IPS-20b (cell line): ENCODE results near the gene SH2D6.

Experiments
- H3K27ac ChIP-seq: one replicate; pipeline ENCODE4 v1.5.1; 2013; ENCODE audit warnings: low read length
- H3K27me3 ChIP-seq: 2 replicates; pipeline ENCODE4 v1.6.1; 2013; ENCODE audit warnings: mild to moderate bottlenecking, low read length, inconsistent platforms; ENCODE audit not compliant: insufficient read depth
- H3K36me3 ChIP-seq: 2 replicates; pipeline ENCODE4 v1.6.1; 2013; ENCODE audit warnings: low read depth, mild to moderate bottlenecking, inconsistent platforms, low read length, moderate library complexity; ENCODE audit not compliant: insufficient read depth
- H3K4me1 ChIP-seq: 2 replicates; pipeline ENCODE4 v1.6.1; 2013; ENCODE audit warnings: mild to moderate bottlenecking, control low read depth, inconsistent platforms, low read length, moderate library complexity; ENCODE audit not compliant: insufficient read depth
- H3K4me3 ChIP-seq: 2 replicates; pipeline ENCODE4 v1.5.1; 2013; ENCODE audit warnings: mild to moderate bottlenecking, low read length, inconsistent platforms
- H3K9ac ChIP-seq: 2 replicates; pipeline ENCODE4 v1.6.1; 2013; ENCODE audit warnings: low read depth, mild to moderate bottlenecking, inconsistent platforms, low read length, moderate library complexity
- H3K9me3 ChIP-seq: 2 replicates; pipeline ENCODE4 v1.6.1; 2013; ENCODE audit warnings: mild to moderate bottlenecking, low read depth, low read length, inconsistent platforms; ENCODE audit not compliant: insufficient read depth

Gene SH2D6

DNA sequence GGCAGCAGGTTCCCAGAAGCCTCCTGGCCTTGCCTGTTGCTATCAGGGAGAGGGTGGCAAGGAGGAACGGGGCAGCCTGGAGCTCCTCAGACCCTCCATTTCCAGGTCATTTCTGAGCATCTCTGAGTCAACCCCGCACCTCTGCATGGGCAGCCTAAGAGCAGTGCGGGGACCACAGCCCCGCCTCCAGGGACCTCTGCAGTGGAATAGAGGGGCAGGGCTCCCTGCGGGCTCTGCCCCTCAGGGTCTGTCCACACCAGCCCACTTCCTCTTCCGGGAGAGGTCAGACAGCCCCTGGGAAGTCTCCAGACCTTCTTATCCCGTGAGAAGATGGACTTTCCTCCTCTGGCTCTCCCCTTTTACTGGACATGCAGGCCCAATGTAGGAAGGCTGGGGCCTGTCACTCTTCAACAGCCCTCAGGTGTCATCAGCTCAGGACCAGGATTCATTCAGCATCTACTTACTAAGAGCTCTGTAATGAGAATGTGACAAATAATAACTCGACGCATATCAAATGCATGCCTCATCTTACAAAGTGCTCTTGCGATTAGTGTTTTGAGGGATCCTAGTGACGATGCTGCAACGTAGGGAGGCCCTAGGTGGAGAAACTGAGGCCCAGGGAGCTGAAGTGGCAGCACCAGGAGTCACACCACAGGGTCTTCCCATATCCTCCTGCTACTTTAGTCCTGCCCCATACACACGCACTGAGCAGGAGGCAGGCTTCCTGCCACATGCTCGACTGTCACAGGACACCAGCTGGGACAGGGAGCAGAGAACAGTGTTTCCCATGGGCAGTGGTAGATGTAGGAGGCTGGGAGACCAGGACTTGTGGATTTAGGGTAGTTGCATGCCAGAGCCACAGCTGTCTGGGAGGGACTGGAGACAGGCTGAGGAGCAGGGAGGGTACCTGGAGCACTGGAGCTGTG is 28.0 kb downstream of the SH2D6 start:
- no peaks in the 10 kb centered on the region for H3K36me3 ChIP-seq
- no peaks in the 10 kb centered on the region for H3K27me3 ChIP-seq
- no peaks in the 10 kb centered on the region for H3K4me1 ChIP-seq
- H3K9ac ChIP-seq, result no peak overlapping the region
- no peaks in the 10 kb centered on the region for H3K9me3 ChIP-seq
- no peak overlapping the region for H3K27ac ChIP-seq
- no peak overlapping the region for H3K4me3 ChIP-seq

- H3K9ac ChIP-seq, result no peak overlapping the region
- H3K4me3 ChIP-seq, result no peak overlapping the region
- no peaks in the 10 kb centered on the region for H3K27me3 ChIP-seq
- no peak overlapping the region for H3K27ac ChIP-seq
- no peaks in the 10 kb centered on the region for H3K36me3 ChIP-seq
- H3K9me3 ChIP-seq, result no peaks in the 10 kb centered on the region
- no peaks in the 10 kb centered on the region for H3K4me1 ChIP-seq
Measured at GRCh38 chr2:85447222-85447585, 28.7 kb downstream of the SH2D6 start.

DNA sequence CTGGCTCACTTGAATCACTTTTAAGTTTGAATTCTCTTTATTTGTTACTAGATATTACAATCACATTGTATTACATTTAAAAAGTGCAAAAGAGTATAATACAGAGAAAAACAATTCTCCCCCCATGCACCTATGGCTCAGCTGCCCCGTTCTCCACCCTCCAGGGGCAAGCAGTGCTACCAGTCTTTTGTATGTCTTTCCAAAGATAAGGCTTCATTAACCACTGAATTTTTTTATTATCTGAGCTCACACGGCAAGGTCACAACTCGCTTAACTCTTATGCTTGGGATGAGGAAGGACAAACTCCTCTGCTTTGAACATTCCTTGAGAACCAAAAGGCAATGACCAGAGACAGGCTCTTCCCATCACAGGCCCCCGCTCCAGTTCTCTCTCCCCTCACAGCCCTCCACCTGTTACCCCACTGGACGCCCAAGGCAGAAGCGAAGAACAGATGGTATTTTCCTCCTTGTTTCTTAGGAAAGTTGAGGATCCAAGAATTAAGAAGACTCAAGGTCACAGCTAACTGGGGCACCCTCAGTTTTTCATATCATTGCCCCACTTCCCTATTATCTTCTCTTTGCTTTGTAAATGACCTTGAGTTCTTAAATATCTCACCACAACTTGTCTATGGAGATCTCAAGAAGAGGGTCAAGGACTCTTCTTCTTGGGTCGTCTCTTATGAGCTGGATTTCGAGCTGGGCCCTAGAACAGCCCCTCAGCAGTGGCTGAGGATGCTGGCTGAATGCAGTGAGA is 30.1 kb downstream of the SH2D6 start:
- H3K9ac ChIP-seq, result no peak overlapping the region
- no peaks in the 10 kb centered on the region for H3K36me3 ChIP-seq
- no peak overlapping the region for H3K27ac ChIP-seq
- H3K4me1 ChIP-seq, result no peaks in the 10 kb centered on the region
- H3K27me3 ChIP-seq, result no peaks in the 10 kb centered on the region
- no peaks in the 10 kb centered on the region for H3K9me3 ChIP-seq
- no peak overlapping the region for H3K4me3 ChIP-seq

DNA sequence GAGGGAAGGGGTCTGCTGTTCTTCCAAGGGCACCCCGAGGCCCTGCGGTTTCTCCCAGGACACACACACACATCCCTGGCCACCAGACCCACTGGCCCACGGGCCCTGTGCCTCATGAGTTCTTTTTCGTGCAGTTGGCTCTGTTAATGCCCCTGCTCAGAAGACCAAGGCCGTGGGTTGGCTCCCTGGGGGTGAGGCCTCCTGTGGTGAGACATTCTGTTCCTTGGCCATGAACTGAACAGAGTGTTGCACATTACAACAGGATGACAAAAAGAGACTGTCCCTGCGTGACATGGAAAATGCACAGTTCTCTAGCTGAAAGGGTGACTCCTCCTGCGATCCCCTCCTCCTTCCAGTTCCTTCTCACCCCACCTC is 30.7 kb downstream of the SH2D6 start:
- no peak overlapping the region for H3K9ac ChIP-seq
- no peaks in the 10 kb centered on the region for H3K9me3 ChIP-seq
- H3K27ac ChIP-seq, result no peak overlapping the region
- H3K27me3 ChIP-seq, result no peaks in the 10 kb centered on the region
- no peaks in the 10 kb centered on the region for H3K36me3 ChIP-seq
- no peak overlapping the region for H3K4me3 ChIP-seq
- H3K4me1 ChIP-seq, result no peaks in the 10 kb centered on the region

GRCh38 chr2:85452237-85452636 is 33.7 kb downstream of the SH2D6 start:
- Histone ChIP-seq H3K27me3 (no peaks in the 10 kb centered on the region), H3K9ac (no peak overlapping the region), H3K9me3 (no peaks in the 10 kb centered on the region), H3K4me1 (peaks cover 9% of the 10 kb centered on the region; the same call in 1 of the 2 replicates), H3K27ac (no peak overlapping the region), H3K36me3 (no peaks in the 10 kb centered on the region), H3K4me3 (no peak overlapping the region)

DNA sequence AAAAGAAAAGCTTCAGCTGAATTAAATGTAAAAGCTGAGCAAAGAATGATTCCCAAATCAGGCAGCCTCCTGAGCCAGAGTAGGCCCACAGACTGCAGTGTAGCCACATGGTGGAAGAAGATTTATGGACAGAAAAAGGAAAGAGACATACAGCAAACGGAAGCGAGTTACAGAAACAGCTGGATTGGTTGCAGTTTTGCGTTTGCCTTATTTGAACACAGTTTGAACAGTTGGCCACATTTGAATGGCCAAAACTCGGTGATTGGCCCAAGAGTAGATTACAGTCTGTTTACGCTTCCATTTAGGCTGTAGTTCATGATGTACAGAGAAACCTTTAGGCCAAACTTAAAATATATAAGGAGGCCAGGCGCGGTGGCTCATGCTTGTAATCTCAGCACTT is 35.1 kb downstream of the SH2D6 start:
- H3K4me3 ChIP-seq, result no peak overlapping the region
- H3K9me3 ChIP-seq, result no peaks in the 10 kb centered on the region
- H3K36me3 ChIP-seq, result no peaks in the 10 kb centered on the region
- no peaks in the 10 kb centered on the region for H3K27me3 ChIP-seq
- H3K27ac ChIP-seq, result no peak overlapping the region
- peaks cover 17% of the 10 kb centered on the region; the same call in 1 of the 2 replicates for H3K4me1 ChIP-seq
- no peak overlapping the region for H3K9ac ChIP-seq

DNA sequence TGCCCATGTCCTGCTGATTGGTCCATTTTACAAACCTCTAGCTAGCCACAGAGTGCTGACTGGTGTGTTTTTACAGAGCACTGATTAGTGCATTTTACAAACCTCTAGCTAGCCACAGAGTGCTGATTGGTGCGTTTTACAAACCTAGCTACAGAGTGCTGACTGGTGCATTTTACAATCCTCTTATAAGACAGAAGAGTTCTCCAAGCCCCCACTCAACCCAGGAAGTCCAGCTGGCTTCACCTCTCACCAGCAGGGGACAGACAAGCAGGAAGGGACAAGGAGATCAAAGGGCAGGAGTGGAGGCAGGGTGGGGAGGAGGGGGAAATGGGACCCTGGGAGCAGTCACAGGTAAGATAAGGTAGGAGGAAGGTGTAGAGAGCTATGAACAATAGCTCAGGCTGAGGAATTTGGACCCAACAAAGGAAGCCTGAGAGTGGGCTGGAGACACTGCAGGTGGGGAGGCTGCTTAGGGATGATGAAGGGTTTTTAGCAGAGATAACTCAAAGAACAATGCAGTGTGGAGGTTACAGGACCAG is 37.1 kb downstream of the SH2D6 start:
- Histone ChIP-seq H3K27me3 (no peaks in the 10 kb centered on the region), H3K4me3 (no peak overlapping the region), H3K9me3 (no peaks in the 10 kb centered on the region), H3K36me3 (no peaks in the 10 kb centered on the region), H3K27ac (no peak overlapping the region), H3K9ac (no peak overlapping the region), H3K4me1 (peaks cover 24% of the 10 kb centered on the region; the same call in 1 of the 2 replicates)

DNA sequence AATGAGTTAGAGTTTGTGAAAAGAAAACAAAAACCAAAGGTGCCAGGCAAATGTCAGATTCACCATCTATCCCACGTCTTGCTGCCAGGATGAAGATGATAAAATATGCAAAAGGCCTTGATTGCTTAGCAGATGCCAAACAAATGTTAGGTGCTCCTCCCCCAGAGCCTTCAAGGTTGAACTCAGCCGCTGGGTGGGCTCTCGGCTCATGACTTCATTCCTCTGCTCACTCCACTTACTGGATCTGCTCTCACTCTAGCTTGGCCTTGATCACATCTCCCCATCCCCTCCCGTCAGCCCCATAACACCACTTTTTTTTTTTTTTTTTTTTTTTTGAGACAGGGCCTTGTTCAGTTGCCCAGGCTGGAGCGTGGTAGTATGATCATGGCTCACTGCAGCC is 38.5 kb downstream of the SH2D6 start:
- H3K27me3 ChIP-seq, result no peaks in the 10 kb centered on the region
- peaks cover 24% of the 10 kb centered on the region; the same call in 1 of the 2 replicates for H3K4me1 ChIP-seq
- no peak overlapping the region for H3K27ac ChIP-seq

GRCh38 chr2:85457877-85458316 is 39.4 kb downstream of the SH2D6 start:
- Histone ChIP-seq H3K27me3 (no peaks in the 10 kb centered on the region), H3K9ac (no peak overlapping the region), H3K9me3 (no peaks in the 10 kb centered on the region), H3K27ac (no peak overlapping the region), H3K36me3 (no peaks in the 10 kb centered on the region), H3K4me3 (no peak overlapping the region; the same call in 1 of the 2 replicates), H3K4me1 (peaks cover 24% of the 10 kb centered on the region; the same call in 1 of the 2 replicates)

More for the DNA sequence above, 38.5 kb downstream of the SH2D6 start:
- H3K4me3 ChIP-seq, result no peak overlapping the region
- no peaks in the 10 kb centered on the region for H3K9me3 ChIP-seq
- H3K36me3 ChIP-seq, result no peaks in the 10 kb centered on the region
- H3K9ac ChIP-seq, result no peak overlapping the region

DNA sequence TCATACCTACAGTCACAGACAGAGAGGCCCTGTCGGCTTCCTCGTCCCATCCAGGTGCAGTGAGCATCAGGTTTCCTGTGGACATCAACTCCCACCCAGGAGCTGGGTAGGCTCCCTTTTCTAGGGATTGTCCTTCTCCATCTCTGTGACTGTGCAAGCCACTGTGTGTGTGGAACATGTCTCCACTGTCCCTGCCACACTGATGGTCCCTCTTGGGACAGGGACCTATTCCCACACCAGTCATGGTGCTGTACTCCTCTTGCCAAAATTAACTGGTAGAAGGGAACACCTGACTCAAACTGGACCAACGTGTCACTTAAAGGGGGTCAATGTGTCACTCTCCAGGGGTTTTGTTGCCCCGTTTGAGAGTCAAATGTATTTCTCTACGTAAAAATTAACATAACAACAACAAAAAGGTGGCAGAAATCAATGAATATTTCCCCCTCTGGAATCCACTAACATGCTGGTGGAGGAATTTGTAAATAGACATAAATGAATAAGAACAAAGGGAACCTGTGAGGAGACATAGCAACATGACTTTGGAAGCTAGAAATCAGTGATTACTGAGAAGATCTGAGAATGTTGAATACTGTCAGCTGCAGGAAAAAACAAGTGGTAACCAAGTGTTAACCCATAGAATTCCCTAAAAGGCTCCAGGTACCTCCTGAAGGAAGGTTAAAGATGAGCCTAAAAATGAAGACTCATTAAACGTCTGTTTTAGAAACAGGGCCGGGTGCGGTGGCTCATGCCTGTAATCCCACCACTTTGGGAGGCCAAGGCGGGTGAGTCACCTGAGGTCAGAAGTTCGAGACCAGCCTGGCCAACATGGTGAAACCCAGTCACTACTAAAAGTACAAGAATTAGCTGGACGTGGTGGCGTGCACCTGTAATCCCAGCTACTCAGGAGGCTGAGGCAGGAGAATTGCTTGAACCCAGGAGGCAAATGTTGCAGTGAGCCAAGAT is 40.4 kb downstream of the SH2D6 start:
- H3K27me3 ChIP-seq, result no peaks in the 10 kb centered on the region
- H3K9ac ChIP-seq, result peak overlapping the region; percentile 25; the same call in 1 of the 2 replicates
- no peaks in the 10 kb centered on the region for H3K36me3 ChIP-seq
- H3K27ac ChIP-seq, result no peak overlapping the region
- peak overlapping the region; percentile 33; the same call in 1 of the 2 replicates for H3K4me3 ChIP-seq
- H3K4me1 ChIP-seq, result peaks cover 24% of the 10 kb centered on the region; the same call in 1 of the 2 replicates
- no peaks in the 10 kb centered on the region for H3K9me3 ChIP-seq

GRCh38 chr2:85459771-85460170 is 41.3 kb downstream of the SH2D6 start:
- no peaks in the 10 kb centered on the region for H3K27me3 ChIP-seq
- H3K9ac ChIP-seq, result peak overlapping the region; percentile 25; the same call in 1 of the 2 replicates
- H3K27ac ChIP-seq, result no peak overlapping the region
- peaks cover 24% of the 10 kb centered on the region; the same call in 1 of the 2 replicates for H3K4me1 ChIP-seq
- no peak overlapping the region for H3K4me3 ChIP-seq
- no peaks in the 10 kb centered on the region for H3K36me3 ChIP-seq
- H3K9me3 ChIP-seq, result no peaks in the 10 kb centered on the region
